GM19324 (cell line): ENCODE measurements around the gene PPP1R12B.
A peak's percentile ranks its signal among the peaks of the same experiment; 100 is the strongest.
"Not testable (repeated sequence)": the region's sequence is repeated elsewhere in the genome, so short reads cannot be mapped to it uniquely, and the experiment has no call there.

ENCODE experiments used
- ATAC-seq: cut with Tn5 transposase; IDR thresholded peaks from one replicate; pipeline ENCODE4 v1.9.1; 2021; ENCODE audit warnings: mild to moderate bottlenecking, moderate library complexity; ENCODE audit not compliant: unreplicated experiment, low FRiP score

Gene PPP1R12B

DNA sequence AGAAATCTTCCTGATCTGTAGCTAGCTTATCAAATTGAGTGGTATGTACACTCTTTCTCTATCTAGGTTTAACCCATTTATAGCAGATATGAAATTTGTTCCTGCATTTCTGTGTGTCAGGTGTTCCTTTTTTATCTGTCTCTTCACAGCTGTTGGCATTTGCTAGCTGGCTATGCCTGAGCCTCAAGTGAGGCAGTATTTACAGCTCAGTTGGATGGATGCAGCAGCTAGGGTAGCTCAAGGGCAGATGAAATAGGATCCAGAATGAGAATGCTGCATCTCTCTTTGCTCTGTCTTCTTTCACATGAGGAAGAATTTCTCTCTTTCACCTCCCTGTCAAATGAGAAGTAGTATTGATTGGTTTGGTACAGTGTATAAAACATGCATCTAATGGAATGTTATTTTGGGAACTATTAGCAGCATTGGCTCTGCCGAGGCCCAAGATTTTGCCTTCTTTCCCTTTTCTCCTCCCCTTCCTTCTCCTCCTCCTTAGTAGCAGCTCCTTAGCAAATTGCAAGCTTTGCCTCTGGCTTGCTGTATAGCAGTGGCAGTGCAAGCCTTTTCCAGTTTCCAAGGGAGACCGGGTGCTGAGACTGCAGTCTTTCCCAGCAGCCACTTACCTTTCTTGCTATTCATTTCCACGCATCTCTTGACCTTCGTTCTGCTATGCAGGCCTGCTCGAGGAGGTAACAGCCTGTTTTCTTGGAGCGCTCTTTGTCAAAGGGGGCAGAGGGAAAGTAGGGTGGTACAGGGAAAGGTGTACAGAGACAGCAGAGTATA lies 125.0 kb downstream of the PPP1R12B start:
- ATAC-seq = not testable (repeated sequence)

DNA sequence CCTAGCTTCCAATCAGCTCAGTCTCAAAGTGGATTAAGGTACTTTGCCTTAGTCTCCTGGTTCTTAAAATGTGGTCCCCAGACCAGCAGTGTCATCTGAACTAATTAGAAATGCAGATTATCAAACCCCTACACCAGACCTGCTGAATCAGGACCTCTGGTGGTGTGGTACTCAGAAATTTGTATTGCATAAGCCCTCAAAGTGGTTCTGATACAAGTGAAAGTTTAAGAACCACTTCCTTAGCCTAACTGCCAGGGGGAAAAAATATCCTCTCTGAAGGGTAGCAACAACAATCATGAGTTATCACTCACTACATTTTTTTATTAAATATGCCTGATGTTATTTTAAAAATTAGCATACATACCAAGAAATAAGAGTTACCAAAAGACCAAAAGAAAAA lies 131.2 kb downstream of the PPP1R12B start:
- not testable (repeated sequence) for ATAC-seq

GRCh38 chr1:202480640-202481039 lies 132.1 kb downstream of the PPP1R12B start:
- ATAC-seq = not testable (repeated sequence)

- not testable (repeated sequence) for ATAC-seq
Measured at GRCh38 chr1:202483362-202483761, 134.9 kb downstream of the PPP1R12B start.

DNA sequence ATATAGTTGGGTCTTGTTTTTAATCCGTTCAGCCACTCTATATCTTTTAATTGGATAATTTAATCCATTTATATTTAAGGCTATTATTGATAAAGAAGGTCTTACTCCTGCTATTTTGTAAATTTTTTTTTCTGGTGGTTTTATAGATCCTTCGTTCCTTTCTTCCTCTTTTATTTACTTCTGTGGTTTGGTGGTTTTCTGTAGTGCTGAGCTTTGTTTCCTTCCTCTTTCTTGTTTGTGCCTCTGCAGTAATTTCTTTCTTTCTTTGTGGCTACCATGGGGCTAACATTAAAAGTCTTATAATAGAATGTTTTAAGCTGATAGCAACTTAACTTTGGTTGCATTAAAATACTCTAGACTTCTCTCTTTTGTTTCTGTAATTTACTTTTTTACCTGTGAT lies 135.5 kb downstream of the PPP1R12B start:
- ATAC-seq = not testable (repeated sequence)

DNA sequence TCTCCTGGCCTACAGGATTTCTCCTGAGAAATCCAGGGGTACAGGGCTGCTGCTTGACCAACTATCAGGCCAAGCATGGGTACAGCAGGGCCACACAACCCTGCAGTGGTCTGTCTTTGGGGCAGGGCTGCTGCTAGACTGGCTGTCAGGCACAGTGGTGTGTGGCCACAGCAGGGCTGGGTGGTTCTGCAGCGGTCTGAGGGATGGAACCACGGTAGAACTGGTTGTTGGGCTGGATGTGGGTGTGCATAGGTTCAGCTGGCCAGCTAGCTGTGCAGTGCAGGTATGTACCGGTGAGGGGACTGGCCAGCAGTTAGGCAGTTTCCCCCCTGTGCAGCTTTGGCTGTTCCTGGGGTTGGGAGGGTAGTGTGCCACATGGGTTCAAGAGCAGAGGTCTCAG lies 136.3 kb downstream of the PPP1R12B start:
- not testable (repeated sequence) for ATAC-seq

- ATAC-seq = not testable (repeated sequence)
Measured at GRCh38 chr1:202488178-202488649, 139.7 kb downstream of the PPP1R12B start.

GRCh38 chr1:202489101-202489500 lies 140.6 kb downstream of the PPP1R12B start:
- not testable (repeated sequence) for ATAC-seq

- ATAC-seq = not testable (repeated sequence)
Measured at GRCh38 chr1:202493112-202493511, 144.6 kb downstream of the PPP1R12B start.

GRCh38 chr1:202498542-202498941 lies 150.0 kb downstream of the PPP1R12B start:
- ATAC-seq = no peak

DNA sequence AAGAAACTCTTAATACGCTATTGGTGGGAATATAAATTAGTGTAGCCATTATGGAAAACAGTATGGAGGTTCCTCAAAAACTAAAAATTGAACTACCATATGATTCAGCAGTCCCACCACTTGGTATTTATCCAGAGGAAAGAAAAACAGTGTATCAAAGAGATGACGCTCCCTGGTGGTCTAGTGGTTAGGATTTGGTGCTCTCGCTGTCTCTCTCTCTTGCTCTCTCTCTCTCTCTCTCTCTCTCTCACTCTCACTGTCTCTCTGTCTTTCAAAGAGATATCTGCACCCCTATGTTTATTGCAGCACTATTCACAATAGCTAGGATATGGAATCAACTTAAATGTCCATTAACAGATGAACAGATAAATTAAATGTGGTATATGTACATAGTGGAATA lies 151.5 kb downstream of the PPP1R12B start:
- ATAC-seq = not testable (repeated sequence)

- ATAC-seq = no peak
Measured at GRCh38 chr1:202501281-202501680, 152.8 kb downstream of the PPP1R12B start.

GRCh38 chr1:202505356-202505755 lies 156.9 kb downstream of the PPP1R12B start:
- no peak for ATAC-seq

DNA sequence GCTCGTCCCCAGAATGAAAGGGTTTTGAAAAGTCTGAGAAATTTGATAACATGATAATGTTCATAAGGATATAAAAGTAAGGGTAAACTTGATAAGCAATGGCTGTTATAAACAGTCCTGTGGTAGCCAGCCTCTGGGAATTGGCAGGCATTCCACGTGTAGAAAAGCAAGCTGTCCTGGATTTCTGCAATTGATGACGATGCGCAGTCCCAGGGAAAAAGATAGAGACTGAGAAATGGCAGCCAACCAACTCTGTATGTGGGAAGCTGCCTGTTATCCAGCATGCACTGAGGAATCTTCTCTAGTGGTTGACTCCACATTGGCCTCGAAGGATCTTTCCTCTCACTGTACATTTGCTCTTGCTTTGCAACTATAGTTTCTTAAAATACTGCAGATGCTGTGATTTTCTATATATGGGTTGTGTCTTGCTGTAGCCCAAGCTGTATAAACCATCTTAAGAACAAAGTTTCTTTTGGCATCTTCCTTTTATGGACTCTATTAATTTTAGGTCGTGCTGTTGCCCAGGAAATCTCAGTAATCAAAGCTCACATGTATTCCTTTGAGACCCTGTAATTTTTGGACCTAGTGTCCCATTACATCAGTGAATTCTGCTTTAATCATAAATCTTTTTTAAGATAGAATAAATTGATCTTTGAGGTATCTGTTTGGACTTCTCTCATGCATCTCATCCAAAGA lies 157.5 kb downstream of the PPP1R12B start:
- ATAC-seq = not testable (repeated sequence)

DNA sequence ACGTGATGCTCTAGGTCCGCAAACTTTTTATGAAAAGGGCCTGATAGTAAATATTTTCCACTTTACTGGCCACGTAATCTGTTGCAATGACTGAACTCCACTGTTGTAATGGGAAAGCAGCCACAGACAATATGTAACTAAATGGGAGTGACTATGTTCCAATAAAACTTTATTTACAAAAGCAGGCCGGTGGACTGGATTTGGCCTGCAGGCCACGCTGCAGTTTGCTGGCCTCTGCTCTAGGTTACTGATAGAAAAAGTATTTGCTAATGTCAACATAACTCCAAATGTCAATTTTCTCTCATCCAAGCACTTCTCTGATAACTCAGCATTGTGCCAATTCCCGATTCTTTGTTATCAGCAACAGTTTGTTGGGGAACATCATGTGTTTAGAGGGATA lies 160.4 kb downstream of the PPP1R12B start:
- ATAC-seq = not testable (repeated sequence)

DNA sequence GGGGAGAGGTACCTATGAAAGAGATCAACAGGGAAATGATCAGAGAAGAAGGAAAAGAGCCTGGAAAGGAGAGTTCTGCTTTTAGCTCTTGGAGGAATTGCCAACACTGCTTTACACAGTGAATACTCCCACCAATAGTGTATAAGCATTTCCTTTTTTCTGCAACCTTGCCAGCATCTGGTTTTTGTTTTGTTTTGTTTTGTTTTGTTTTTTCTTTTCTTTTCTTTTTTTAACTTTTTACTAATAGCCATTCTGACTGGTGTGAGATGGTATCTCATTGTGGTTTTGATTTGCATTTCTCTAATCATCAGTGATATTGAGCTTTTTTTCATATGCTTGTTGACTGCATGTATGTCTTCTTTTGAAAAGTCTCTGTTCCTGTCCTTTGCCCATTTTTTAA lies 165.4 kb downstream of the PPP1R12B start:
- peak; percentile 64 for ATAC-seq

DNA sequence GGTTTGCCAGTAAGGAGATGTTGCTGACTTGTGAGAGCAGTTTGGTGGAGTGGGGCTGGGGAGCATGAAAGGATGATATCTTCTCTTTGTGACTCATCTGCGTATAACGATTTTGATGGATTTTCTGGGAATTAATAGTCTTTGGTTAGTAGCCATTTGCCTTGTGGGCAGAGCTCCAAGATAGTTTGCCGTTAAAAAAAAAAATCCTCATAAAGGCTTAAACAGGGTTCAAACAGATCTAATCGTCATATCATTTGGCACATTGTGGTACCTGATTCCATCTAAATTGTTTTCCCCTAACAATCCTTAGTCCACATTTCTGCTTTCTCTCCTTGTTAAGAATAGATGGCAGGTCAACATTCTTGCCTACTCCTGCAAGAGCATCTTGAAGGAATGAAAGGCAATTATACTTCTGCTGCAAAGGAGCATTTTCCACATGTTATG lies 168.0 kb downstream of the PPP1R12B start:
- ATAC-seq = no peak

DNA sequence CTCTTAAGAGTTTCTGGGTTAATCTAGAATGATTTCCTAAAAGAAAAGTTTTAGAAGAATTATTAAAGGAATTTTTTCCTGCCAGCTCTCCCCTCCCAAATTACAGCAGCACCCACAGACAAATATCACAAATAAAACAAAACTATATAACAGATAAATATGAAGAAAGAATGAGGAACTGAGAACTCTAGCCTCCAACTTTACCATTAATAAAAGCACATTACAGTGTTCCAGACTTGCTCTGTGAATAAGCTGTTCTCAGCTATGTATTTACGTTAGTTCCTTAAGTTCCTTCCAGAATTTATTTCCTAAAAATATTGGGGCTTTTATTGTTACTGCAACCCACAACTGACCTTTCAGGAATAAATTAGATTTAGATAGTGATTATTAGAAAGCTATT lies 168.6 kb downstream of the PPP1R12B start:
- not testable (repeated sequence) for ATAC-seq

GRCh38 chr1:202518180-202518579 lies 169.7 kb downstream of the PPP1R12B start:
- ATAC-seq = not testable (repeated sequence)

DNA sequence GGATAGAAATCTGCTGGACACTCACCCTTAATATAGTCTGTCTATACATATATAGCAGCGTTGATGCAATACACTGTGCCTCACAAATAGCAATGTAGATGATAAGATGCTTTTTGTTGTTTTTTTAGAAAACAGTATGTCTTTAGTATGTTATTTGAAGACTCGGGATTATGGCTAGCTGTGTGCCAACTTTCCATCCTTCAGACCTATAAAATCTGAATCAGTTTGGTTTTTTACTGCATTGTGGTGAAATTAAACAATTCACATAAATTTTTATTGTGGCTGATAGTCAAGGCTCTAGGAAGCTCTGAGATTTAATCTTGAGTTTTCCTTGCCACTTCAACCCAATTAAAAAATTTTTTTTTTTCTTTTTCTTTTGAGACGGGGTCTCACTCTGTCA lies 170.4 kb downstream of the PPP1R12B start:
- ATAC-seq = not testable (repeated sequence)

GRCh38 chr1:202520129-202520856 lies 171.8 kb downstream of the PPP1R12B start:
- not testable (repeated sequence) for ATAC-seq
